ENCODE data around the gene ACACB.

The ACACB gene

DNA sequence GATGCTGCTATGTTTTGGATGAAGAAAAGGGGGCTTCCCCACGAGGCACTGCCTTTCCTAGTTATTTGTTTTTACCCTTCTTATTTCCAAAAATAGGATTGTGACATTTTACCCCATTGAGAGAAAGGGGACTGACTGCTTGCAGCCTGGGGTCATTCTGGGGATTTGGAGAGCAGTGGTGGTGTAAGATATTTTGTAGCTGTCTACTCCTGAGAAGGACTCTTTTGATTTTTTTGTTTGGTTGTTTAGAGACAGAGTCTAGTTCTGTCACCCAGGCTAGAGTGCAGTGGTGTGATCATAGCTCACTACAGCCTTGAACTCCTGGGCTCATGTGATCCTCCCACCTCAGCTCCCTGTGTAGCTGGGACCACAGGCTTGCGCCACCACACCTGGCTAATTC, 113.8 kb downstream of the ACACB start:
- TF ChIP-seq, protein P1, sequence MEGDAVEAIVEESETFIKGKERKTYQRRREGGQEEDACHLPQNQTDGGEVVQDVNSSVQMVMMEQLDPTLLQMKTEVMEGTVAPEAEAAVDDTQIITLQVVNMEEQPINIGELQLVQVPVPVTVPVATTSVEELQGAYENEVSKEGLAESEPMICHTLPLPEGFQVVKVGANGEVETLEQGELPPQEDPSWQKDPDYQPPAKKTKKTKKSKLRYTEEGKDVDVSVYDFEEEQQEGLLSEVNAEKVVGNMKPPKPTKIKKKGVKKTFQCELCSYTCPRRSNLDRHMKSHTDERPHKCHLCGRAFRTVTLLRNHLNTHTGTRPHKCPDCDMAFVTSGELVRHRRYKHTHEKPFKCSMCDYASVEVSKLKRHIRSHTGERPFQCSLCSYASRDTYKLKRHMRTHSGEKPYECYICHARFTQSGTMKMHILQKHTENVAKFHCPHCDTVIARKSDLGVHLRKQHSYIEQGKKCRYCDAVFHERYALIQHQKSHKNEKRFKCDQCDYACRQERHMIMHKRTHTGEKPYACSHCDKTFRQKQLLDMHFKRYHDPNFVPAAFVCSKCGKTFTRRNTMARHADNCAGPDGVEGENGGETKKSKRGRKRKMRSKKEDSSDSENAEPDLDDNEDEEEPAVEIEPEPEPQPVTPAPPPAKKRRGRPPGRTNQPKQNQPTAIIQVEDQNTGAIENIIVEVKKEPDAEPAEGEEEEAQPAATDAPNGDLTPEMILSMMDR (IDR thresholded peaks at IDR 0.05; ENCODE audit: low read depth, low read length) = no peak
- no peak for DNase-seq (ENCODE audit: low read depth, low spot score)
- no peak overlapping the region for H3K4me3 ChIP-seq (ENCODE audit: low read depth, low read length)
- in situ Hi-C loops (cut with HindIII; ENCODE audit: low sequenced_read_pairs) = no loop called here

DNA sequence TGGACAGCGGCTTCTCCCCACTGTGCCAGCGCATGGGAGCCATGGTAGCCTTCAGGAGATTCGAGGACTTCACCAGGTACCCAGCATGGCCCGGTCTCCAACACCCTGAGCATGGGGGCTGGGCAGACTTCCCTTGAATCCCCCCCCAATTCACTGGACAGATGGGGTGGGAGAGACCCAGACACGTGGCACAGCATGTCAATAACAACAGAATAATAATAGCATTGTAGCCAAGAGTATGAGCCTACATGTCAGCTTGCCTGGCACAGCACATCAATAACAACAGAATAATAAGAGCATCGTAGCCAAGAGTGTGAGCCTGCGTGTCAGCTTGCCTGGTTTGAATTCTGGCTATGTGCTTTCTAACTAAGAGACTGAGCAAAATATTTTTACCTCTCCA, 116.3 kb downstream of the ACACB start:
- H3K4me3 ChIP-seq (ENCODE audit: low read depth, low read length) = no peak overlapping the region
- TF ChIP-seq, protein P1 (IDR thresholded peaks at IDR 0.05; ENCODE audit: low read depth, low read length) = no peak
- in situ Hi-C loops (cut with HindIII; ENCODE audit: low sequenced_read_pairs) = no loop called here
- no peak for DNase-seq (ENCODE audit: low read depth, low spot score)

- no peak for DNase-seq (ENCODE audit: low read depth, low spot score)
- no peak overlapping the region for H3K4me3 ChIP-seq (ENCODE audit: low read depth, low read length)
- TF ChIP-seq, protein P1 (IDR thresholded peaks at IDR 0.05; ENCODE audit: low read depth, low read length) = no peak
- in situ Hi-C loops (cut with HindIII; ENCODE audit: low sequenced_read_pairs) = no loop called here
Measured at GRCh38 chr12:109234012-109234411, 117.6 kb downstream of the ACACB start.

- H3K4me3 ChIP-seq (ENCODE audit: low read depth, low read length) = no peak overlapping the region
- no peak for DNase-seq (ENCODE audit: low read depth, low spot score)
- in situ Hi-C loops (cut with HindIII; ENCODE audit: low sequenced_read_pairs) = no loop called here
- TF ChIP-seq, protein P1 (IDR thresholded peaks at IDR 0.05; ENCODE audit: low read depth, low read length) = no peak
Measured at GRCh38 chr12:109236257-109236656, 119.9 kb downstream of the ACACB start.

DNA sequence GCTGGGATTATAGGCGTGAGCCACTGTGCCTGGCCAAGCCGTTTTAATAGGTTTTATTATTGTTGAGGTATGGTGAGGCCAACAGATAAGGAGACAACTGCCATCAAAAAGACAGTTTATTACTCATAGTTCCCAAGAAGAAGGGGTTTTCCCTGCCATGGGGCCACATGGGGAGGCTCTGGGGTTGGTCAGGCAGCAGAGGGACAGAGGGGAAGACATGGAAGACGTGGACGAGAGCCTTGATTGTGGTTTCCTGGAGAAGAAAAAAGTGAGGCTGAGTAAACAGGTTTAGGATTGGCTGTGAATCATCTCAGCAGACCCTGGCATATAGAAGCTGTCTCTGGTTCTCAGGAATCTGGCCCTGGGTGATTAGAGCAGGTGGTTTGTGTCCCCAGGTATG, 122.8 kb downstream of the ACACB start:
- TF ChIP-seq, protein P1 (IDR thresholded peaks at IDR 0.05; ENCODE audit: low read depth, low read length) = no peak
- no peak for DNase-seq (ENCODE audit: low read depth, low spot score)
- no peak overlapping the region for H3K4me3 ChIP-seq (ENCODE audit: low read depth, low read length)
- in situ Hi-C loops (cut with HindIII; ENCODE audit: low sequenced_read_pairs) = no loop called here

GRCh38 chr12:109239691-109240090, 123.3 kb downstream of the ACACB start:
- no peak overlapping the region for H3K4me3 ChIP-seq (ENCODE audit: low read depth, low read length)
- no peak for DNase-seq (ENCODE audit: low read depth, low spot score)
- in situ Hi-C loops (cut with HindIII; ENCODE audit: low sequenced_read_pairs) = no loop called here
- TF ChIP-seq, protein P1 (IDR thresholded peaks at IDR 0.05; ENCODE audit: low read depth, low read length) = no peak

DNA sequence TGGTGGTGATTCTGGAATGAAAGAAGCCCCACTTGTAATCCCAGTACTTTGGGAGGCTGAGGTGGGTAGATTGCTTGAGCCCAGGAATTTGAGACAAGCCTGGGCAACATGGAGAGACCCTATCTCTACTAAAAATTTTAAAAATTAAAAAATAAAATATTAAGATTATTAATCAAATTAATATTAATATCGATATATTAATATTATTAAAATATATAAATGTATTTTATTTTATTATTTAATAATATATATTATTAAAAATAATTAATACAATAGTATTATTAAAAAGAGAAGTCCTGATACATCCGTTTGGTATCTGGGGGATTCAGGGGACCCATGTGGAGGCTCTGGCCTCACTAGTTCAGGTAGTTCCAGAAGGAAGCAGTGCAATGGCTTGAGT, 124.0 kb downstream of the ACACB start:
- TF ChIP-seq, protein P1 (IDR thresholded peaks at IDR 0.05; ENCODE audit: low read depth, low read length) = no peak
- in situ Hi-C loops (cut with HindIII; ENCODE audit: low sequenced_read_pairs) = no loop called here
- DNase-seq (ENCODE audit: low read depth, low spot score) = no peak
- H3K4me3 ChIP-seq (ENCODE audit: low read depth, low read length) = no peak overlapping the region
